ENCODE measurements around the gene SPRR2D. TPM values are rescaled to one million over a fixed set of nuclear protein-coding genes. Genes with fewer than 3 reads are reported as not detected.
"Not testable (repeated sequence)": the region's sequence is repeated elsewhere in the genome, so short reads cannot be mapped to it uniquely, and the experiment has no call there.

SPRR2D gene
- total RNA-seq: not detected
- long read RNA-seq: 0 reads

DNA sequence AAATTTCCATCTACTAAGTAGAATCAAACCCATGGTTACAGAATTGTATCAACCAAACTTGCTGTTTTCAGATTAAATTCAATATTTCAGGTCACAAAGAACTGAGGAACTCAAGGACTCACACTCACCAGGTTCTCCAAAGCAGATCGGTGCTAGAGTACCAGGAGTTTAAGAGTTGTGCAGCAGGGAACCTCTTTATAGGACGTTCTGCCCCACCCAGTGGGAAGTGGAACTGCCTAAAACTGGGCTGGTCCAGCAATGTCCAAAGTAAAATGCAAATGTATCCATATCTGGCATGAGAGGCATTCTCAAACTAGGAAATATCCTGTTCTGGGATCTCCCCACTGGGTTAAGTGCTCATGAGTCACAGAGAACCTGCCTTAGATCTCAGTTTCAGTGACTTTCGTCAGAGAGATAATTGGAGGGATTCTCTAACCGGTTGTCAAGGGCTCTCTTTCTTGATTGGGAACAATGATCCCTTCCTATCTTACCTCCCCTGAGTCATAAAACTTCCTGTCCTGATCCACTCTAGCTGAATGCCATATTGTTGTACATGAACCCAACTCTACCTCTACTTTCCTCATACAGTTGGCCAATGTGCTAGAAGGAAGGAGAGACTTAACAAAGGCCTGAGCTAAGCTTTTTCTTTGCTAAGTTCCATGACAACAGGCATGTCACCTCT, at the start of gene SPRR2D:
Gene SPRR2D, minus strand, starts transcription at position 171 of the 682 bp plus-strand sequence. CDS start 774 bp downstream, outside the sequence.
- DNase-seq (ENCODE audit: low spot score): no peak

DNA sequence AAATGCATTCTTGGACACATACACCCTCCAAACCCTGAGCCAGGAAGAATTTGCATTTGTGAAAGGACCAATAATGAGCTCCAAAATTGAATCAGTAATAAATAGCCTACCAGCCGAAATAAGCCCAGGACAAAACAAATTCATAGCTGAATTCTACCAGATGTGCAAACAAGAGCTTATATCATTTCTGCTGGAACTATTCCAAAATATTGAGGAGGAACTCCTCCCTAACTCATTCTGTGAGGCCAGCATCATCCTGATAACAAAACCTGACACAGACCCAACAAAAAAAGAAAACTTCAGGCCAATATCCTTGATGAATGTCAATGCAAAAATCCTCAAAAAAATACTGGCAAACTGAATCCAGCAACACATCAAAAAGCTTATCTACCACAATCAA, 46.7 kb upstream of the SPRR2D start:
- DNase-seq (ENCODE audit: low spot score): no peak

DNA sequence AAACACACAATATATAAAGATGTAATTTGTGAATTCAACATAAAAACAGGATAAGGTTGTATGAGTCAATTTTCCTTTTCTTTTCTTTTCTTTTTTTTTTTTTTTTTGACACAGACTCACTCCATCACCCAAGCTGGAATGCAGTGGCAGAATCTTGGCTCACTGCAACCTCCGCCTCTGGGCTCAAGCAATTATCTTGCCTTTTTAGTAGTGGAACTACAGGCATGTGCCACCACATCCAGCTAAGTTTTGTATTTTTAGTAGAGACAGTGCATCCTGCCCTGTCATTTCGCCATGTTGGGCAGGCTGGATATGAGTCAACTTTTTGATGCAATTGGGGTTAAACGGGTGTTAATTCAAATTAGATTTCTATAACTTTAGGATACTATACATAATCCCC, 40.8 kb upstream of the SPRR2D start:
- DNase-seq (ENCODE audit: low spot score): no peak

DNA sequence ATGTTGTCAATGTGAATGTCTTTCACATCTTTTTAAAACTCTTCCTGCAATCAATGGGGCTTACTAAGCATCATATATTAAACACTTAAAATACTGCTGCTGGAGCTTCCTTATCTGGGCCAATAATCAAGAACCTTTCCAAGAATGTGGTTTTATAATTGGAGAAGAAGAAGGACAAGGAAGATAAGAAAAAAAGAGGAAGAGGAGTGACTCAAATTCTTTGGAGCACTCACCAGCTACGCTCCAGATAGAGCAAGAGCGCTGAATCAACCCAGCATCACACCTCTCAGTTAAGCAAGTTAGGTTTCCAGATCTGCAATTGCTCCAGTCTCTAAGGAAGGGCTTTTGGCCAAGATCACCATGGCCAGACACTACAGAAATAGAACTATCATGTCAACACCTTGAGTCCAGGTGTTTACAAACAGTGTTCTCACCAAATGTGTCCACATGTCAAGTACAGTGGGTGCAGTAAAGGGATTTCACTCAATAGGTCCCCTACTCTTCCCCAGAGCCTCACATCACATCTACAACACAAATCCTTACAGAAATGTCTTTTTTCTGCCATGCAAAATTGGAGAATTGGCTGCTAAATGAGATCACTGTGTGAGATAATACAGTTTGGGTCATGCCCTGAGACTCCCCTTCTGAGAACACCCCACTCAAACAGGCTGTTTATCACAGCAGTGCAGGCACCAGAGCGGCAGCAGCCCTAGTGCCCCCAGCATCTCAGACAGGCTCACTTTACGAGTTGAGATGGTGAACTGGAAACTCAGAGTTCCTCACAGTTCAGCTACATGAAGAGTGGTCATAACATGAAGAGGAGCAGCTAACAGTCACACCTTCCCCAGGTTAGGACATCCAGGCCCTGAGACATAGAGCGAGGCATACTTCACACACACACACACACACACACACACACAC, 32.1 kb upstream of the SPRR2D start:
- DNase-seq (ENCODE audit: low spot score): no peak

- DNase-seq (ENCODE audit: low spot score): no peak
Observed at GRCh38 chr1:153071511-153071910, 30.6 kb upstream of the SPRR2D start, which contains the start of gene SPRR2B. Gene SPRR2B, minus strand, starts transcription at chr1:153071611. Its CDS starts 772 bp downstream, at chr1:153070839.

GRCh38 chr1:153070243-153070642, 29.3 kb upstream of the SPRR2D start:
- DNase-seq (ENCODE audit: low spot score): no peak

- no peak for DNase-seq (ENCODE audit: low spot score)
Observed at GRCh38 chr1:153058826-153059784, 18.2 kb upstream of the SPRR2D start.

- DNase-seq (ENCODE audit: low spot score): no peak
Observed at GRCh38 chr1:153058154-153058553, 17.2 kb upstream of the SPRR2D start.

DNA sequence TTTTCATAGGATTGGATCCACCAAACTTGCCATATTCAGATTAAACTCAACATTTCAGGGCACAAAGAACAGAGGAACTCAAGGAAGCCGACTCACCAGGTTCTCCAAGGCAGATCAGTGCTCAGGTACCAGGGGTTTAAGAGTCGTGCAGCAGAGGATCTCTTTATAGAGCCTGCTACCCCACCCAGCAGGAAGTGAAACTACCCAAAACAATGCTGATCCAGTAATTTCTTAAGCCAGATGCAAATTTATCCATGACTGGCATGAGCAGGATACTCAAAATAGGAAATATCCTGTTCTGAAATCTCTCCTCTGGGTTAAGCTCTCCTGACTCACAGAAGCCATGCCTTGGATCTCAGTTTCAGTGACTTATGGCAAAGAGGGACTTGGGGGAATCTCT, 16.5 kb upstream of the SPRR2D start, which contains the start of gene SPRR2A:
Gene SPRR2A, minus strand, starts transcription at position 138 of the 400 bp plus-strand sequence. CDS start 777 bp downstream, outside the sequence.
- no peak for DNase-seq (ENCODE audit: low spot score)

DNA sequence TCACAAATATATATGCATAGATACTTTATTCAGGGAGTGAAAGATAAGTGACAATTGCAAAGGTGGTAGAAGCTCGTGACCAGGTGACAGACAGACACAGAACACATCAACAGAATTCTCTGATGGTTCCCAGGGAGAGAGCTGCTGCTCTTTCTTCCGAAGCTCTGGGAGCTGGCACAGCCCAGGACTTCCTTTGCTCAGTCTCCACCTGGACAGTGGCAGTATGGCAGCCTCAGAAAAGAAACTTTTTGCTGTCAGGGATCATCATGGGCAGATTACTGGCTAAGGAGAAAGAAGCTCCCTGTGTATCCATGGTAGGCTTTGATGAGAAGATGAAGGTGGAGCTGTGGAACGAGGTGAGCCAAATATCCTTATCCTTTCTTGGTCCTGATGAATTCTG, 15.2 kb upstream of the SPRR2D start:
- not testable (repeated sequence) for DNase-seq (ENCODE audit: low spot score)

- DNase-seq (ENCODE audit: low spot score): no peak
Observed at GRCh38 chr1:153049211-153049610, 8.3 kb upstream of the SPRR2D start.

GRCh38 chr1:153035211-153035610, 5.7 kb downstream of the SPRR2D start:
- no peak for DNase-seq (ENCODE audit: low spot score)

DNA sequence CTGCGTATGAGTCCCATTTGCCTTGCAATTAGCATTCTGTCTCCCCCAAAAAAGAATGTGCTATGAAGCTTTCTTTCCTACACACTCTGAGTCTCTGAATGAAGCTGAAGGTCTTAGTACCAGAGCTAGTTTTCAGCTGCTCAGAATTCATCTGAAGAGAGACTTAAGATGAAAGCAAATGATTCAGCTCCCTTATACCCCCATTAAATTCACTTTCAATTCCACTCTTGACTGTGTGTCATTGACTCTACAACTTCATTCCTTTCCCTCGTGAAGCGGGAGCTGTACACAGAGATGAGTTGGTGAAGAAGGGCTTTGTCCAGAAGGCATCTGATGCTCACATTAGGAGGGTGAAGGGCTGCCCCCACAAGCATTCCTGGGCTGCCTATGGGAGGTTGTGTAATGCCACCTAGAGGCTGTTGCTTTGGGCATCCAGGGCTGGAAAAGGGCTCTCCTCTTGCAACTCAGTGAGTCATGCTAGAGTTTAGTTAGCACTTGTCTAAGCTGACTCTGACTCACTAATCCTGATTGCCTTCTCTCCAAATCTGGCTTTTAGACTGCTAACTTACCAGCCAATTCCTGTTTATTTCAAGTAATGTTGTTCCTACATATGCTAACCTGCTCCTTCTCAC, 8.1 kb downstream of the SPRR2D start:
- no peak for DNase-seq (ENCODE audit: low spot score)

DNA sequence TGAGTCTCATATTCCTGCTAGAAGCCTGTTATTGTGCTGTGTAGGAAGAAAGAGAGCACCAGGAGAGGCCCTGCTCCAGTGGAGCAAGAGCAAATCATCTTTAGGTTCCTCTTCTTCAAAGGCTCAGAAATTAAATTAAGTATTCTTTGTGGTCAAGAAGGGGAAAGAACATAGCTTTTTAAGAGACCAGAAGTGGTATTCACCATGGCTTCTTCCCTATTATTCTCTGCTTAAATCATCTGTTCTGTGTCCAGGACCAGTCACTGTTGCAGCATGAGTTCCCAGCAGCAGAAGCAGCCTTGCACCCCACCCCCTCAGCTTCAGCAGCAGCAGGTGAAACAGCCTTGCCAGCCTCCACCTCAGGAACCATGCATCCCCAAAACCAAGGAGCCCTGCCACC, 8.8 kb downstream of the SPRR2D start:
- no peak for DNase-seq (ENCODE audit: low spot score)

DNA sequence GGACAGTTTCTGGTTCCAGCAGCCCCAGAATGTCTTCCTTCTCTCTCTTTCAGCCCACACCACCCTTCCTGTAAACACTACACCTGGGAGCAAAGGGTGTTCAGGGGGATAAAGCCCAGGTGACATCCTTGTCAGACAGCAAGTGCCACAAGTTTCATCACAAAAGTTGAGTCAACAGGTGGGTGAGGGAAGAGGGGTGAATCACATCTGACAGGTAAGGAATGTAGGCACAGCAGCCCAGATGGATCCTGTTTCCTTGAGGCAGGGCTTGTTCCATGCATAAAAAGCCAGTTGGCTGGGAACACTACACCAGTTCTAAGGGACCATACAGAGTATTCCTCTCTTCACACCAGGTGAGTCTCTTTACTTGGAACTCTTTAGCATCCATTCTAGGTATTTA, 10.0 kb downstream of the SPRR2D start, which contains the start of gene SPRR1B:
Gene SPRR1B, plus strand, starts transcription at position 309 of the 400 bp plus-strand sequence. CDS start 1,143 bp downstream, outside the sequence.
- DNase-seq (ENCODE audit: low spot score): no peak

DNA sequence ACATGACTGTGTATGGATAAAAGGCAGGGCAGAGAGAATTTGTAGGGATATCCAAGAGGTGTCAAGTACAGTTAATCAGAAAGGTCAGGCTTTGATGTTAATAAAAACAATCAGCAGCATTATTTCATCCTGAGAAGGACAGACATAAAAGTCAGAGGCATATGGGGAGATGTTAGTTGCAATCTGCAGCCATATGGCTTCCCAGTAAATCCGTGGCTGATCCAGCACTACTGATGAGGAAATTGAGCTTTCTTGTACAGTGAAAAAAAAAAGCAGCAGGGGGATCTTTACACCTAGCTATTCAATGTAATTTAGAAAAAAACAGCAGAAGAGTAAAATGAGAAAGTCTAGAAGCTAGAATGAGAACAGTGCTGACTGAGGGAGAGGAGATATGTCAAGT, 12.2 kb downstream of the SPRR2D start:
- DNase-seq (ENCODE audit: low spot score): no peak

DNA sequence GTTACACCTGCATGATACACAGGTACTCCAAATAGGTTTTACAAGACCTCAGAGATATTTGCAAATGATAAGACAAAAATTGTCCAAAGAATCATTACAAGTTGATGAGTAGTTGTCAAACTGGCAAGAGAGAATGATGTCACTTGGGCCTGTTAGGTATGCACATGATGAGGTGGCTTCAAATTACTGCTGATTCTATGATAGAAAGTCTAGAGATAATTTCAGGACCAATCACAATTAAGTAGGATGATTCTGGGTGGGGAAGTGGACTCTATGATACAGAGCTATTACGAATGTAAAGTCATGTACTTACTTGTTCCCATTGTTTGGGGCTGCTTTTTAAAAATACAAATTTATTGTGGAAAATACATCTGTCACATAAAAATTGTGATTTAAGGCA, 15.1 kb downstream of the SPRR2D start:
- no peak for DNase-seq (ENCODE audit: low spot score)

- DNase-seq (ENCODE audit: low spot score): no peak
Observed at GRCh38 chr1:153024413-153024812, 16.5 kb downstream of the SPRR2D start.

- DNase-seq (ENCODE audit: low spot score): no peak
Observed at GRCh38 chr1:153023109-153023508, 17.8 kb downstream of the SPRR2D start.

- not testable (repeated sequence) for DNase-seq (ENCODE audit: low spot score)
Observed at GRCh38 chr1:153022340-153022739, 18.6 kb downstream of the SPRR2D start.
